ENCODE data around the gene RBBP8.

DNA sequence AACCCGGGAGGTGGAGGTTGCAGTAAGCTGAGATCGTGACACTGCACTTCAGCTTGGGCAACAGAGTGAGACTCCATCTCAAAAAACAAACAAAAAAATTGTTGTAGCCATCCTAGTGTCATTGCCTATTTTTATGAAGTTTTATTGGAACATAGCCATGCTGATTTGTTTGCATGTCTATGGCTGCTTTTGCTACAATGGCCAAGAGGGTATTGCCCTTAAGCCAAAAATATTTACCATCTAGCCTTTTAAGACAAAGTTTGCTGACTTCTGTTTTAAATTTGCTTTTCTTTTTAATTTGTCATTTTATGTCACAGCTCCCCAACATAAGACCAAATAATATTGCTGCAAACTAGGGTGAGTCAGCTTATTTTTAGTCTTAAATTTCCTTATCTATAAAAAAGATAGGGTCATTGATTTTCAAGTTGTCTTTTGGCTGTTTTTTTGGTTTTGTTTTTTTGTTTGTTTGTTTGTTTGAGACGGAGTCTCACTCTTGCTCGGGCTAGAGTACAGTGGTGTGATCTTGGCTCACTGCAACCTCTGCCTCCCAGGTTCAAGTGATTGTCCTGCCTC lies 132.2 kb downstream of the RBBP8 start:
- TF ChIP-seq POLR2AphosphoS5 (IDR thresholded peaks at IDR 0.05) (no peak), POLR2A (IDR thresholded peaks at IDR 0.05) (no peak)

All from gastroesophageal sphincter (tissue), 2 donors.